ENCODE measurements around the gene SKAP2.

SKAP2 gene

DNA sequence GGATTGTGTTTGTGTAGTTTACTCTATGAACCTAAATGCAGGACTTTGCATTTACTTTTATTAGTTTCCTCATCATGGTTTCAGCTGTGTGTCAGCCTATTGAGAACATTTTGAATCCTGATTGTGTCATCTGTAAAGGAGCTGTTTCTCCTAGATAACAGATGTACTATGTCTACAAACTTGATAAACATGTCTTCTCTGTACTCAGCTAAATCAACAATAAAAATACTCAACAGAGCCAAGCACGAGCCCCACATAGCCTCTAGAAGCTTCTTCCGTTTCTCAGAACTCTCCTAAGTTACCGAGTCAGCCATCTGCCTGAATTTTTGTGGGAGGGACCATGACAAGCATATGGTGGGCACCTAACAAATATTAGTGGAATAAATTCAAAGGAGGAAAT, 234.7 kb downstream of the SKAP2 start:
- no peak for DNase-seq

DNA sequence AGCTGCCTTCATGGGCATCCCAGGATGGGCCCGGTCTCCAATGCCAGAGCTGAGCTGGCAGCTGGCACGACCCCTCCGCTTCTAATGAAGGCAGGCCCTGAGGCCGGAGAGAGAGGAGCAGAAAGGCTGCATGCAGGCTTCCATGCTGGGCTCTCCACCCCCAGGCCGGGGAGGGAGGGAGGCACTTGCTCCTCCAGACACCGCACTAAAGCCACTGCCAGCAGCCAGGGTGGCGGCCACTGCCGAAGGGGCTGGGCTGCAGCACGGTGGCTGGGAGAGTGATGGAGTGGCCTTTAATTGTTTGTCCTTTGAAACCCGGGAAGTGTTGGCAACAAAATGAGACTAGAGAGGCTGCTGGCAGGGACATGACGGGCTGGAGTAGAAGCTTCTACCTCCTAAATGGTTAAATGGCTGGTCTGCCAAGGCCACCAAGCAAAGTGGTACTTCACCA, 236.5 kb downstream of the SKAP2 start:
- no peak for DNase-seq

DNA sequence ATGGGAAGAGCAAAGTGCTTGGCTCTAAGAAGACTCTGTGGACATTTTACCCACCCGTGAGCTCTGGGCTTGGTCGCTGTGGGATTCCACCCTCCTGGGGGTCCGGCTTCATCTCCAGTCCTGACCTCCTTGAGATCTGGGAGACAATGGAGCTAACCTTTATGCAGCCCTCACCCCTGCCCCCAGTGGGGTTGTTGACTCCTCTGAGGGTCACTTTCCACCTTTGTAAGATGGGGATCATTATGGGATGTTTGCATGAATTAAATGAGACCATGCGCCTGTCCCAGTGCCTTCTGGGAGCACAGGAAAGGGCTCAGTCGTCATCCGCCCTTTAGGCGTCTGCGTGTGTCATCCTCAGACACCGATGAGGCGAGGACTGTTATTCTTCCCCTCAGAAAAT, 237.2 kb downstream of the SKAP2 start:
- DNase-seq = no peak

DNA sequence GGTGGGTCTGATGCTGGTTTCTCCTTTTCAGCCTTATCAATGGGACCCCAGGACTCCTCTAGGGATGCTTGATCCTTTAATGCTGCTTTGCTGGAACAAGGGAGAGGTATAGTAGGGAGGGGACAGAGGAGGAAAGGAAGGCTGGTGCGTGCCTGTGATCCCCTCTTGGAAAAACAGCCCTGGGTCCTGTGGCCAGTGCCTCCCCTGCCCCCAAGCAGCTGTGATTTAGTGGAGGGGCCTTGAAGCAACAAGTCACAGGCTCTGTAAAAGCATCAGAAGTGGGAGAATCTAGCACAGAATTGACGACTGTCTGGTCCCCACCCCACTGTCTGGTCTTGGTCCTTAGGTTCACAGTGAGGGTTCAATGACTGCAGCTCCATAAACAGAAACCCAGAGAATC, 237.7 kb downstream of the SKAP2 start:
- DNase-seq = no peak

DNA sequence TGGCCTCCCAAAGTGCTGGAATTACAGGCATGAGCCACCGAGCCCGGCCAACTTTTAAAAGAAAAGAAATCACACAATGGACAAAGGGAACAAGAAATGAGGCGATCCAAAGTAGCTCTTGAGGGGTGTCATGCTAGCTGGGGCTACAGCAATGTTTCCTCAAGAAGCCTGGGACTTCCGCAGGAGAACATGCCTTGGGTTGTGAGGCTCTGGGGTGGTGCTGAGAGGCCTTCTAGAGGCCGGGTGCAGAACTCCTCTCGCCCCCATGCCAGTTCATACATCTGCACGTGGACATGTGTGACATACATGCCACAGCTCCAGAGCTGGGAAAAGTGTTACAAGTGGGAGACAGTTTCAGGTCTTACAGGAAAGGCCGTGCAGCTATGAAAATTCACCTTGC, 238.2 kb downstream of the SKAP2 start:
- no peak for DNase-seq

DNA sequence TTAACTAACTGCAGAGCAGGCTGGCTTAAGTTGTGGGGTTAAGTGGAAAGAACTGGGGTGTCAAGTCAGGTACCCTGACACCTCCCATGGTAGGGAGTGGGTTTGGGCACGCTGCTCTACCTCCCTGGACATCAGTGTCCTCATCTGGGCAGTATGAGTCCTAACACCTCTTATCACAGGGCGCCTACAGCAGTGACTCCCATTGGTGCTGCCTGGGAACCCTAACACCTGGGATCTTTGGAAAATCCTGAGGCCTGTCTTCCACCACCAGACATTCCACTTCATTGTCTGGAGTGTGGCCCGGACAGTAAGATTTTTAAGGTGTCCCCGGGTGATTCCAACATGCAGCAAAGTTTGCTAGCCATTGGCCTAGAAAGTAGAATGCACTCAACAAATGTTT, 239.1 kb downstream of the SKAP2 start:
- DNase-seq = no peak

DNA sequence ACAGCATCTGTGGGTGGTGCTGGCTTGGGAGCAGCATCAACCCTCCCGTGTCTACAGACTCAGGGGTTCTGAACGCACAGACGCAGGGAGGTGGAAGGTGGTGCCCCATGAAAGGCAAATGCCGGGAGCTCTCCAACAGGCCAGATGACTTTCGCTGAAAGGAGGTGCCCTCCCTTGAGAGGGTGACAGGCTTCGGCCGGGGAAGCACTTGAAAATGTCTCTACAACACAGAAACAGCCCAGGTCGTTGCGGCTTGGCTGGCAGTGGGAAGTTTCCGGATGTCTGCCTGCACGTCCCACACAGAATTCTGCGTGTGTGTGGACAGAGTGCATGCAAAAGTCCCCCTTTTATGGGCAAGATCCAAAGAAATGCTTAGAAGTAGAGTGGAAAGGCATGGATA, 239.6 kb downstream of the SKAP2 start:
- DNase-seq = no peak

DNA sequence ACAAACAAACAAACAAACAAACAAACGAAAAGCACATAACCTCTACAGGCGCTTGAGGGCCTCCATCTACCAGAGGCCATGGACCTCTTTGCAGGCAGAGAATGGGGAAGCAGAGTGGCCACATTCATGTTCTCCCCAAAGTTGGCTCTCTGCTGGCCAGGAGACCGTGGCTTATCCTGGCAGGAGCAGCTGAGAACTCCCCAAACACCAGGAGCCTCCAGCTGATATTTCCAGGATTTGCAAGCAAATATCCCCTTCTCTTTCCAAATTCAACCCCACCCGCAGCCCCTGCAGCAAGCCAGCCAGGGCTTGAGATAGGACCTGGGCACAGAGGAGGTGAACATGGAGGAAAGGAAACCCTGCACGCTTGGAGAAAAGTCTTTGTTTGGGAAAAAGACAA, 240.0 kb downstream of the SKAP2 start:
- no peak for DNase-seq

DNA sequence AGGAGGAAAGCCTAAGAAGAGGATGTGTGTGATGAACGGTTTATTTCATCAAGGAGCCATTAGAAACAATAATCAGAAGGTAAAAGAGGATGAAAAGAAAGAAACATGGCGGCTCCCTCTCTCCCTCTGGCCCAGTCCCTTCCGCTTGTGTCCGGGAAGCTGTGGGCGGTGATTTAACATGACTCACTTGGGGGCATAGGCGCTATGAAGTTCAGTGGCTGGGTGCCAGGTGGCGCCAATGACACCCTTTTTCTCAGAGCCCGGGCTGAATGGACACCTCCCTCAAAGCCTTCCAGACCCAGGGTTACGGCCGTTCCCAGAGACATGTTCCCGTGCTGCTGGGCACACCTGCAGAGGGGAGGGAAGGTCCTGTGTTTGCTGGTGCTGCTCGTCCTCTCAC, 244.0 kb downstream of the SKAP2 start:
- DNase-seq = no peak

DNA sequence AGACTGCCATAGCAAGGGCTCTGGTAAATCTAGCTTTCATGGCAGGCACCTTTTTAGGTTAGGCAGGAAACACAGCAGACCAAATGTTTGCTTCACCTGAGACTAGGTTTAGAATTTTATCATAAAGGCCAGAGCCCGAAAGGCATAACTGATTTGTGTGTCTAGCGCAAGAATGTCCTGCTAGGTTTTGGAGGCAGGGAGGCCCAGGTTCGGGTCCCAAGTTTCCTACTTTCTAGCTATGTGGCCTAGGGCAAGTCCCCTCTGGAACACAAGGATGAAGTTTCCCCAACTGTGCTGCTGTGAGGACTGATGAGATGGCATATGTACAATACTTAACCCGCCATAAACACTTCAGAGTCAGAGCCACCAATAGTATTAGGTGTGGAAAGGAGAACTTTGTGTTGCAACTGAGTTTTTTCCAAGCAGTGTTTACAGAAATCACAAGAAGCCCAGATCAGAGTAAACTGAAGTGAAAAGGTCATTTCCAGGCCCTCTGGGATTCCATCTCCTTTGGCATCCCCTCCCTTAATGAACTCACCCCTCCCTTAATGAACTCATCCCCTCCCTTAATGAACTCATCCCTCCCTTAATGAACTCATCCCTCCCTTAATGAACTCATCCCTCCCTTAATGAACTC, 244.9 kb downstream of the SKAP2 start:
- no peak for DNase-seq

DNA sequence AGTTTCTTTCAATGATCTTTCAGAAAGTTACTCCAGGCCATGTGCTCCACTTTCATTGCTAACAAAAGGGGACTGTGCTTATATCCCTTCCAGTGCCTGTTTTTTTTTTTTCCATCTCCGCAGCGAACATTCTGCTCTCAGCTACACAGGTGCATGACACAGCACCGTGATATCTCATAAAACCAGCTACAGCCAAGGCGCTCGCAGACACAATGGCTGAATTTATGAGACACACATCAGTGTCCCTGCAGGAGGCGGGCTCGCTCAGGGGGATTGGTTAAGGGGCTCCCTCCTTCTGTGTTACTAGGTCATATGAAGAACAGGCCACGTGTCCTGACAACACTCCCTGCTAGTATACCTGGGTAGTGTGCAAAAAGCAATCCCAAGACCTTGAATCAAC, 245.5 kb downstream of the SKAP2 start:
- DNase-seq = no peak

DNA sequence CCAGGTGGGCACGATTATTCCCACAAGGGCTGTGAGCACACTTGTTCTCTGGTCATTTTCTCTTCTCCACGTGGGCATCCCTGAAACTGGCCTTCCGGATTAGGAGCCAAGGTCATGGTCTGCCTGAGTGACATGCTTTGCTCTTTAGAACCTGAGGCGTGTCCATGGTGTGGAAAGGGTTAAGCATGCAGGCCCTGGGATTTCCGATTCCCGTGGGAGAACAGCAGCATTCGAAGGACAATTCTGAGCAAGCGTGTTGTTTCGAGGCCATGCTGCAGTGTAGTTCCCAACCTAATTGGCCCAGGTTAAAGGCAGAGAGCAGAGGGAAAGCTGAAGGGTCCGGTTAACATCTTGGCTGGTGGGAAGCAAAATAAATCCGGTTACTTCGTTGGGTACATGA, 245.9 kb downstream of the SKAP2 start:
- DNase-seq = no peak

Data from CD4-positive, alpha-beta T cell treated with Interleukin-10 for 1 hour (primary cell).